GM12878 (cell line): Measurements from ENCODE around the gene POP7.

Source experiments
- CBFB ChIP-seq: IDR thresholded peaks from 2 replicates; pipeline ENCODE4 v1.6.1; 2016; ENCODE audit warnings: antibody characterized with exemption, low read depth
- DPF2 ChIP-seq: fragments of 450-650 bp; IDR thresholded peaks from 2 replicates; pipeline ENCODE4 v1.6.1; 2017; ENCODE audit warnings: mild to moderate bottlenecking
- EP300 ChIP-seq, 2 experiments: fragments of 150-350 bp in 1 of 2; IDR thresholded peaks; 2 replicates each; pipeline ENCODE4 v1.6.1; 2011 to 2012; ENCODE audit warnings: low read depth in 2 of 2, low read length in 2 of 2, borderline replicate concordance in 1 of 2, improper control_type of control experiment in 1 of 2, inconsistent platforms in 1 of 2; ENCODE audit not compliant: control insufficient read depth in 1 of 2
- HCFC1 ChIP-seq: fragments of 150-350 bp; IDR thresholded peaks from 2 replicates; pipeline ENCODE4 v1.6.1; 2014; ENCODE audit warnings: low read length
- JUND ChIP-seq: IDR thresholded peaks from 2 replicates; pipeline ENCODE4 v1.6.1; 2012; ENCODE audit warnings: low read depth, mild to moderate bottlenecking, low read length, improper control_type of control experiment, moderate library complexity
- POLR2A ChIP-seq: IDR thresholded peaks from 2 replicates; pipeline ENCODE4 v1.6.1; 2011; ENCODE audit warnings: low read depth, mild to moderate bottlenecking, low read length
- RCOR1 ChIP-seq: conservative IDR thresholded peaks from 2 replicates; pipeline ENCODE4 v1.6.1; 2012; ENCODE audit warnings: low read depth, low read length, improper control_type of control experiment
- SIX5 ChIP-seq: IDR thresholded peaks from 2 replicates; pipeline ENCODE4 v1.6.1; 2011; ENCODE audit warnings: mild to moderate bottlenecking, low read depth, low read length, moderate library complexity; ENCODE audit not compliant: severe bottlenecking
- TCF12 ChIP-seq: IDR thresholded peaks from 2 replicates; pipeline ENCODE4 v1.6.1; 2011; ENCODE audit warnings: low read depth, mild to moderate bottlenecking, low read length
- ZZZ3 ChIP-seq: IDR thresholded peaks from 2 replicates; pipeline ENCODE4 v1.6.1; 2011; ENCODE audit warnings: low read depth; ENCODE audit not compliant: control insufficient read depth, insufficient read length
- TF ChIP-seq, protein P1 (sequence below), 3 experiments: IDR thresholded peaks in 2 of 3; conservative IDR thresholded peaks in 1 of 3; 2 replicates each; pipeline ENCODE4 v1.5.1; 2011; ENCODE audit warnings: low read depth in 3 of 3, low read length in 3 of 3, mild to moderate bottlenecking in 3 of 3, control low read depth in 2 of 3, moderate library complexity in 2 of 3, inconsistent platforms in 1 of 3, mixed read lengths in 1 of 3; ENCODE audit not compliant: control insufficient read depth in 2 of 3, insufficient read depth in 1 of 3; ENCODE audit errors: extremely low read depth in 1 of 3

DNA sequence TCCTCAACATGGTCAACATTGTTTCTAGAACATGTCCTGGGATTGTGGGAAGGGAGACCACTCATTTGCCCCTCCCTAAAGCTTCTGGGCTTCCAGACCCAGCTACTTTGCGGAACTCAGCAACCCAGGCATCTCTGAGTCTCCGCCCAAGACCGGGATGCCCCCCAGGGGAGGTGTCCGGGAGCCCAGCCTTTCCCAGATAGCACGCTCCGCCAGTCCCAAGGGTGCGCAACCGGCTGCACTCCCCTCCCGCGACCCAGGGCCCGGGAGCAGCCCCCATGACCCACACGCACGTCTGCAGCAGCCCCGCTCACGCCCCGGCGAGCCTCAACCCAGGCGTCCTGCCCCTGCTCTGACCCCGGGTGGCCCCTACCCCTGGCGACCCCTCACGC is 14.4 kb downstream of the POP7 start, which contains the start of gene EPO:
- TF ChIP-seq TCF12 (no peak), SIX5 (no peak), ZZZ3 (no peak), DPF2 (no peak), POLR2A (no peak), CBFB (no peak), HCFC1 (no peak), JUND (no peak), RCOR1 (no peak), EP300 (IDR thresholded peaks at IDR 0.05; ENCODE audit: borderline replicate concordance in 1 of 2, control insufficient read depth in 1 of 2, low read depth in 2 of 2, low read length in 2 of 2) (no peak)
- TF ChIP-seq, protein P1, sequence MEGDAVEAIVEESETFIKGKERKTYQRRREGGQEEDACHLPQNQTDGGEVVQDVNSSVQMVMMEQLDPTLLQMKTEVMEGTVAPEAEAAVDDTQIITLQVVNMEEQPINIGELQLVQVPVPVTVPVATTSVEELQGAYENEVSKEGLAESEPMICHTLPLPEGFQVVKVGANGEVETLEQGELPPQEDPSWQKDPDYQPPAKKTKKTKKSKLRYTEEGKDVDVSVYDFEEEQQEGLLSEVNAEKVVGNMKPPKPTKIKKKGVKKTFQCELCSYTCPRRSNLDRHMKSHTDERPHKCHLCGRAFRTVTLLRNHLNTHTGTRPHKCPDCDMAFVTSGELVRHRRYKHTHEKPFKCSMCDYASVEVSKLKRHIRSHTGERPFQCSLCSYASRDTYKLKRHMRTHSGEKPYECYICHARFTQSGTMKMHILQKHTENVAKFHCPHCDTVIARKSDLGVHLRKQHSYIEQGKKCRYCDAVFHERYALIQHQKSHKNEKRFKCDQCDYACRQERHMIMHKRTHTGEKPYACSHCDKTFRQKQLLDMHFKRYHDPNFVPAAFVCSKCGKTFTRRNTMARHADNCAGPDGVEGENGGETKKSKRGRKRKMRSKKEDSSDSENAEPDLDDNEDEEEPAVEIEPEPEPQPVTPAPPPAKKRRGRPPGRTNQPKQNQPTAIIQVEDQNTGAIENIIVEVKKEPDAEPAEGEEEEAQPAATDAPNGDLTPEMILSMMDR (IDR thresholded peaks at IDR 0.05 in 2 of 3, conservative IDR thresholded peaks at IDR 0.05 in 1 of 3; ENCODE audit: control insufficient read depth in 2 of 3, extremely low read depth in 1 of 3, insufficient read depth in 1 of 3, low read depth in 3 of 3, low read length in 3 of 3): no peak
